AG10803 (cell line): ENCODE measurements around the gene TSPAN2.
A peak's percentile ranks its signal among the peaks of the same experiment; 100 is the strongest.

ENCODE experiments used
- DNase-seq: peaks from one replicate; pipeline ENCODE4 v3.0.0; 2010; ENCODE audit warnings: low read depth
- H3K4me3 ChIP-seq: 2 replicates; pipeline ENCODE4 v1.5.1; 2011; ENCODE audit warnings: mild to moderate bottlenecking, low read length, control low read depth
- CTCF ChIP-seq: conservative IDR thresholded peaks from 2 replicates; pipeline ENCODE4 v1.5.1; 2011; ENCODE audit warnings: mild to moderate bottlenecking, low read length, control low read depth, inconsistent platforms

The TSPAN2 gene

DNA sequence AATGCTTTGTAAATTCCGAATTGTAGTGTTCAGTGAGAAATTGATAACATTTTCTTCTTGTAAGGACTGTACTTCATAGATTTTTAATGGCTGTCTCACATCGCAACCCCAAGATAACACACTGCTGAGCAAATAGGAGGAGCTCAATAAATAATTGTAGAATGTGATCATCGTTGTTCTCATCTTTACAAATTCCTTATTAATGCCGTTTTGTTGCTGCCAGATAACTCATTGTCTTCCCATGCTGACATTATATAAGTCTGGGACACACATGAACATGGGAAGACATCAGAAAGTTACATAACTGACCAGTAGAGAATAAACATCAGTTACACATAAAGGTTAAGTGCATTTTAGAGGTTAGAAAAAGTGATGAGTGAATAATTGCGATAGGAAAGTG lies 46.4 kb upstream of the TSPAN2 start:
- TF ChIP-seq CTCF, result no peak
- no peak overlapping the region for H3K4me3 ChIP-seq
- DNase-seq, result peak; percentile 67

DNA sequence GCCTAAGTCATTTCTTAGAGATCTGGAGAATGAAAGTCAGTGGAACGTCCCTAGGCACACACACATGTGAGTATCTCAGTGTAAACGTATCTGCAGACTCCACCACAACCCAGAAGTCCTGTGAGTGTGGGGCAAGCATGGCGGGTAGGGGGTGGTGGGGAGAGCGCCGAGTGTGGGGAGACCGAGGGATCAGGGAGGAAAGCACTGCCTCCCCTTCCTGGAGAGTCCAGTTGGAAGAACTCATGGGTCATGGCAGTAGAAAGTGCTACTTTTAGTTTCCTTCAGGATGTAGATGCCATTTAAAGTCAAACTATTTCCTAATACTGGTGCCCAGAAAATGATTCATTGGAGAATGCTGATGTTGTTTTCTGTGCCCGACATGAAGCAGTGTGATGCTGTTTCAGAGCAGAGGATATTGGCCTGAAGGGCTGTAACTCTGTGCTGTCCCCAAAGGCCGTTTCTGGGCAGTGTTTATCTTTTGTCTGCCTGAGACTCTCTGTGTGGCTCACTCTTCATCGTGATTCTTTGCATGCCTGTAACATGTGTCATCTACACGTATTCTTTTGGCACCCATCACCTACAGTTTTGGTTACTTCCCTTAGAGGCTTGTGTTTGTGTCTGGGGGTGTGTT lies 45.7 kb upstream of the TSPAN2 start:
- peak; percentile 91 for DNase-seq
- H3K4me3 ChIP-seq, result no peak overlapping the region

DNA sequence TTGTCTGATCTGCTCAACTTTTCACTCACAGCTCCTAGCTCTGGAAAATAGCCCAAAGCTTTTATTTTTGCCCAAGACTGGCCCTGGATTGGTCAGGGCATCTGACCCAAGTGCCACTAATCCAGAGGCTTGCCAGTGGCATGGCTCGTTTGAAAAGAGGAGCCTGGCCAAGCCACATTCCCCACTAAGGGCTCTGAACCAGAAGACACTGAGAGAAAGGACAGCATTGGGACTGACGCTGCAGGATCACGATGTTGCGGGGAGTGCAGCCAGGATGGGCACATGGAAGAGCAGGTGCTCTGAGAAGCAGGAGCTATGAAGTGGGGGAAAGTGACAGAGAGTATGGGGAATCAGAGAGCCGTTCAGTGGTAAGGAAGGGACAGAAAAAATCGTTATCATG lies 44.9 kb upstream of the TSPAN2 start:
- no peak overlapping the region for H3K4me3 ChIP-seq
- DNase-seq, result no peak
- TF ChIP-seq CTCF, result no peak

More for the DNA sequence above, 45.7 kb upstream of the TSPAN2 start:
- TF ChIP-seq CTCF, result peak; percentile 41

DNA sequence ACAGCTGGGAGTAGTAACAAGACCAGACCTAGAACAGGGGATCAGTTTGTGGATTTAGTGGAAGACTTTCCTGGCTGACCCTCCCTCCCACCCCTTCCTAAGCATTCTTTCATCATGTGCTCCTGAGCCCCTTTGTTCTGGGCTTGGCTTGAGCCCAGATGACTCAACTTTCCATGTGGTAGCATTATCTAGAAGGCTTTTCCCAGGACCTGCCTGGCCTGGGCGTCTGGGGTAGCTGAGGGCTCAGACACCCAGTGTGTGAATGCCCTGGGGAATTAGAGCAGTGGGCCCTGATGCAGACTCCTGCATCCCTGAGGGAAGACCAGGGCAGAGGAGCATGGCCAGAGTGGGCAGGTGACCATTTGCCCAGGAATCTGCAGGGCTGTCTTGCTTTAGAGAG lies 44.1 kb upstream of the TSPAN2 start:
- TF ChIP-seq CTCF, result no peak
- H3K4me3 ChIP-seq, result no peak overlapping the region
- DNase-seq, result peak; percentile 34

GRCh38 chr1:115130786-115131185 lies 41.5 kb upstream of the TSPAN2 start:
- DNase-seq, result no peak
- TF ChIP-seq CTCF, result no peak
- H3K4me3 ChIP-seq, result no peak overlapping the region

DNA sequence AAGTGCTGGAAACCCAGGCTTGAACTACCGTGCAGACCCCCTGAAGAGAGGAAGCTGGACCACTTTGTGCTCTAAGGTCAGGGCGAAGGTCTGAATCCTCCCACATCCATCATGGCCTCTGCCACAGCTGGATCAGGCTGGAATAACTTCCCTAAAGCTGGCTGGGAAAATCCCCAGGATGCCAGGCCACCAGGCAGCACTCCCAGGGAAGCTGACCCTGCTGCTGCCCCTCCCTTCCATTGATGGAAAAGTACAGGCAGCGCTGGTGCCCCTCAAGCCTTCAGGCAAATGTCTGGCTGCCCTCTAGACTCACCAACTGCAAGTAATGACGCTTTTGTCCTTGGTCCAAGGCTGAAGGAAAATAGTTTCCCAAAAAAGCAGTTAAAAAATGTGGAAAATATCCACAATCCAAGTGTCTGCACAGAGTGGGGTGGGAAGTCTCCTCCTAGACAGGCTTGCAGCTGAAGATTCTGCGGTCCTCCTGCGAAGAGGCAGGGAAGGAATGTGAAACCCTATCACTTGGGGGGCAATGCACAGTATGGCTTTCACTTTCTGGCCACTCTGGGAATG lies 39.9 kb upstream of the TSPAN2 start:
- DNase-seq, result peak; percentile 10
- no peak for TF ChIP-seq CTCF
- H3K4me3 ChIP-seq, result no peak overlapping the region

- DNase-seq, result no peak
- no peak for TF ChIP-seq CTCF
- H3K4me3 ChIP-seq, result no peak overlapping the region
Observed at GRCh38 chr1:115127539-115127938, 38.2 kb upstream of the TSPAN2 start.
